ENCODE data around the gene DCLK1.

The DCLK1 gene

GRCh38 chr13:35965226-35965927, 165.8 kb downstream of the DCLK1 start:
- ChIA-PET CTCF (interaction anchor here (0.7 to 2.1 kb wide), 3 partner anchors 12 to 807 kb away, joined by 3 to 6 read pairs (median 3); no protein-coding TSS in a partner anchor), POLR2A (no interaction called here)
- DNase-seq (ENCODE audit: low read depth, low spot score) = no peak
- H3K4me3 ChIP-seq (ENCODE audit: low read depth, low read length) = no peak overlapping the region
- no peak for TF ChIP-seq CTCF (IDR thresholded peaks at IDR 0.05; ENCODE audit: insufficient read depth, low read length, missing control alignments)

GRCh38 chr13:35964863-35965180, 166.4 kb downstream of the DCLK1 start:
- DNase-seq (ENCODE audit: low read depth, low spot score) = no peak
- ChIA-PET CTCF (interaction anchor here (2.1 kb wide), 1 partner anchor 11 kb away, joined by 6 read pairs; no protein-coding TSS in a partner anchor), POLR2A (no interaction called here)
- H3K4me3 ChIP-seq (ENCODE audit: low read depth, low read length) = no peak overlapping the region
- TF ChIP-seq CTCF (IDR thresholded peaks at IDR 0.05; ENCODE audit: insufficient read depth, low read length, missing control alignments) = no peak

GRCh38 chr13:35964011-35964862, 166.9 kb downstream of the DCLK1 start:
- POLR2A ChIA-PET = no interaction called here
- TF ChIP-seq CTCF (IDR thresholded peaks at IDR 0.05; ENCODE audit: insufficient read depth, low read length, missing control alignments) = no peak
- CTCF ChIA-PET = interaction anchor here (2.1 kb wide), 1 partner anchor 11 kb away, joined by 6 read pairs; no protein-coding TSS in a partner anchor
- H3K4me3 ChIP-seq (ENCODE audit: low read depth, low read length) = no peak overlapping the region
- DNase-seq (ENCODE audit: low read depth, low spot score) = no peak

- no peak for TF ChIP-seq CTCF (IDR thresholded peaks at IDR 0.05; ENCODE audit: insufficient read depth, low read length, missing control alignments)
- ChIA-PET CTCF (interaction anchor here (1.1 to 2.4 kb wide), 7 partner anchors 8 to 782 kb away, joined by 3 to 13 read pairs (median 4); no protein-coding TSS in a partner anchor), POLR2A (no interaction called here)
- no peak overlapping the region for H3K4me3 ChIP-seq (ENCODE audit: low read depth, low read length)
- no peak for DNase-seq (ENCODE audit: low read depth, low spot score)
These were observed 169.5 kb downstream of the DCLK1 start for GRCh38 chr13:35961461-35962220.

GRCh38 chr13:35961002-35961401, 170.2 kb downstream of the DCLK1 start:
- no peak overlapping the region for H3K4me3 ChIP-seq (ENCODE audit: low read depth, low read length)
- DNase-seq (ENCODE audit: low read depth, low spot score) = no peak
- no peak for TF ChIP-seq CTCF (IDR thresholded peaks at IDR 0.05; ENCODE audit: insufficient read depth, low read length, missing control alignments)
- ChIA-PET CTCF (interaction anchor here (2.4 kb wide), 1 partner anchor 143 kb away, joined by 8 read pairs; no protein-coding TSS in a partner anchor), POLR2A (no interaction called here)
